Thymus (tissue), 14 donors: ENCODE results near the gene SHCBP1. TPM values are rescaled to one million over a fixed set of nuclear protein-coding genes. Genes with fewer than 3 reads are reported as not detected.
A peak's percentile ranks its signal among the peaks of the same experiment; 100 is the strongest.

Source experiments
- DNase-seq, 9 donors: peaks; one replicate each; pipeline ENCODE4 v3.0.0-alpha.2; 2013; ENCODE audit warnings: low spot score in 9 of 9, low read depth in 6 of 9, missing footprints in 1 of 9
- H3K27ac ChIP-seq, 2 donors: one replicate each; pipeline ENCODE4 v1.5.1; 2013; ENCODE audit warnings: control low read depth in 1 of 2, low read depth in 1 of 2, low read length in 1 of 2, mild to moderate bottlenecking in 1 of 2, moderate library complexity in 1 of 2
- H3K27me3 ChIP-seq, 2 donors: one replicate each; pipeline ENCODE4 v1.5.1; 2013; ENCODE audit warnings: low read length in 1 of 2; ENCODE audit not compliant: control insufficient read depth in 2 of 2, insufficient read depth in 1 of 2
- H3K36me3 ChIP-seq, 2 donors: one replicate each; pipeline ENCODE4 v1.5.1; 2013; ENCODE audit warnings: low read length in 1 of 2, mild to moderate bottlenecking in 1 of 2, moderate library complexity in 1 of 2; ENCODE audit not compliant: control insufficient read depth in 2 of 2, insufficient read depth in 2 of 2
- H3K4me1 ChIP-seq, 2 donors: one replicate each; pipeline ENCODE4 v1.5.1; 2013; ENCODE audit warnings: low read length in 2 of 2; ENCODE audit not compliant: control insufficient read depth in 2 of 2, insufficient read depth in 2 of 2
- H3K4me3 ChIP-seq, 2 donors: one replicate each; pipeline ENCODE4 v1.5.1; 2013; ENCODE audit warnings: low read length in 2 of 2, control low read depth in 1 of 2, mild to moderate bottlenecking in 1 of 2
- H3K9me3 ChIP-seq, 2 donors: one replicate each; pipeline ENCODE4 v1.5.1; 2013; ENCODE audit warnings: low read length in 1 of 2, mild to moderate bottlenecking in 1 of 2; ENCODE audit not compliant: control insufficient read depth in 2 of 2, insufficient read depth in 1 of 2
- WGBS: extraction: QIAGEN DNeasy Blood & Tissue Kit; methylation state at CpG from one replicate; pipeline ENCODE4 v1.1.7; 2013; 5-methylcytosine and 5-hydroxymethylcytosine counted together
- long read RNA-seq, 10 donors: transcript quantifications; one replicate each; lab custom pipeline, GENCODE V29; 2026
- polyA plus RNA-seq: library from polyadenylated mRNA; stranded (reverse); fragments of 200-250 nt; gene quantifications from one replicate; pipeline ENCODE4 v1.2.3, GENCODE V29; 2013
- total RNA-seq: library from RNA; stranded (reverse); fragments of 120-200 nt; gene quantifications from one replicate; pipeline ENCODE4 v1.2.4, GENCODE V29; 2013
- donor health status: healthy.

Gene SHCBP1
- total RNA-seq (11.1 TPM), polyA plus RNA-seq (5.2 TPM)
- long read RNA-seq, donor 1: 0 reads
- long read RNA-seq, donor 2: 0 reads
- long read RNA-seq, donor 3, partial matches to known transcripts: 0 of 2 reads
- long read RNA-seq, donor 3, other reads (novel, unspliced or antisense): 0 of 2 reads
- long read RNA-seq, donor 4, partial matches to known transcripts: 0 of 6 reads
- long read RNA-seq, donor 4, other reads (novel, unspliced or antisense): 6 of 6 reads
- long read RNA-seq, donor 5, partial matches to known transcripts: 0 of 11 reads
- long read RNA-seq, donor 5, other reads (novel, unspliced or antisense): 5 of 11 reads
- long read RNA-seq, donor 6, partial matches to known transcripts: 0 of 2 reads
- long read RNA-seq, donor 6, other reads (novel, unspliced or antisense): 0 of 2 reads
- long read RNA-seq, donor 7, partial matches to known transcripts: 9 of 15 reads
- long read RNA-seq, donor 7, other reads (novel, unspliced or antisense): 0 of 15 reads
- long read RNA-seq, donor 8: 0 reads
- long read RNA-seq, donor 9, partial matches to known transcripts: 0 of 2 reads
- long read RNA-seq, donor 9, other reads (novel, unspliced or antisense): 0 of 2 reads
- long read RNA-seq, donor 10, partial matches to known transcripts: 0 of 2 reads
- long read RNA-seq, donor 10, other reads (novel, unspliced or antisense): 0 of 2 reads

- DNase-seq: peak; percentile 43 to 84 (median 63)
- peaks cover 4 to 15% of the 10 kb centered on the region in 2 donors for H3K4me1 ChIP-seq
- WGBS: 1% methylated on average over 52 of the region's 52 CpGs
- no peaks in the 10 kb centered on the region for H3K27me3 ChIP-seq
- no peaks in the 10 kb centered on the region for H3K9me3 ChIP-seq
- peak within 1 kb of the TSS; percentile 62 to 69 for H3K4me3 ChIP-seq
- H3K36me3 ChIP-seq: peaks cover 3 to 5% of the 10 kb centered on the region in 2 donors
- peak within 1 kb of the TSS in 1 of 2 donors; percentile 77 for H3K27ac ChIP-seq
Observed at GRCh38 chr16:46621006-46621933, at the start of gene SHCBP1. TSS of gene SHCBP1 (minus strand) at chr16:46621379. CDS start at chr16:46621359, 20 bp downstream.

GRCh38 chr16:46662123-46662522 is 40.9 kb upstream of the SHCBP1 start:
- WGBS: 73% methylated on average over 4 of the region's 4 CpGs
- Histone ChIP-seq H3K4me3 (no peak overlapping the region), H3K36me3 (peaks cover 19 to 23% of the 10 kb centered on the region in 2 donors), H3K27ac (no peak overlapping the region), H3K4me1 (no peaks in the 10 kb centered on the region), H3K9me3 (no peaks in the 10 kb centered on the region), H3K27me3 (no peaks in the 10 kb centered on the region)
- DNase-seq: no peak

GRCh38 chr16:46658925-46659324 is 37.7 kb upstream of the SHCBP1 start:
- no peaks in the 10 kb centered on the region for H3K4me1 ChIP-seq
- H3K27me3 ChIP-seq: no peaks in the 10 kb centered on the region
- H3K9me3 ChIP-seq: no peaks in the 10 kb centered on the region
- WGBS: 17% methylated on average over 1 of the region's 1 CpG
- H3K27ac ChIP-seq: no peak overlapping the region
- H3K4me3 ChIP-seq: no peak overlapping the region
- peaks cover 19% of the 10 kb centered on the region in 2 donors for H3K36me3 ChIP-seq
- DNase-seq: peak in 2 of 9 donors; percentile 2 to 26

- 98% methylated on average over 3 of the region's 3 CpGs for WGBS
- no peaks in the 10 kb centered on the region for H3K36me3 ChIP-seq
- no peak overlapping the region for H3K4me3 ChIP-seq
- H3K9me3 ChIP-seq: no peaks in the 10 kb centered on the region
- no peak for DNase-seq
- no peaks in the 10 kb centered on the region for H3K4me1 ChIP-seq
- no peaks in the 10 kb centered on the region for H3K27me3 ChIP-seq
- no peak overlapping the region for H3K27ac ChIP-seq
Observed at GRCh38 chr16:46651305-46651704, 30.1 kb upstream of the SHCBP1 start.

- no peak overlapping the region for H3K27ac ChIP-seq
- no peaks in the 10 kb centered on the region for H3K27me3 ChIP-seq
- DNase-seq: no peak
- WGBS: 97% methylated on average over 5 of the region's 5 CpGs
- H3K36me3 ChIP-seq: no peaks in the 10 kb centered on the region
- no peaks in the 10 kb centered on the region for H3K4me1 ChIP-seq
- H3K4me3 ChIP-seq: no peak overlapping the region
- no peaks in the 10 kb centered on the region for H3K9me3 ChIP-seq
Observed at GRCh38 chr16:46650254-46650623, 29.1 kb upstream of the SHCBP1 start.

GRCh38 chr16:46649588-46650253 is 28.5 kb upstream of the SHCBP1 start:
- Histone ChIP-seq H3K4me3 (no peak overlapping the region), H3K4me1 (no peaks in the 10 kb centered on the region), H3K27ac (no peak overlapping the region), H3K36me3 (no peaks in the 10 kb centered on the region), H3K27me3 (no peaks in the 10 kb centered on the region), H3K9me3 (no peaks in the 10 kb centered on the region)
- WGBS: 97% methylated on average over 27 of the region's 27 CpGs
- DNase-seq: no peak

- Histone ChIP-seq H3K27ac (no peak overlapping the region), H3K9me3 (no peaks in the 10 kb centered on the region), H3K4me3 (no peak overlapping the region), H3K36me3 (no peaks in the 10 kb centered on the region), H3K4me1 (no peaks in the 10 kb centered on the region), H3K27me3 (no peaks in the 10 kb centered on the region)
- DNase-seq: no peak
- WGBS: 97% methylated on average over 8 of the region's 8 CpGs
Observed at GRCh38 chr16:46648656-46649055, 27.5 kb upstream of the SHCBP1 start.

- H3K9me3 ChIP-seq: no peaks in the 10 kb centered on the region
- H3K4me1 ChIP-seq: no peaks in the 10 kb centered on the region
- WGBS: 93% methylated on average over 9 of the region's 9 CpGs
- H3K27ac ChIP-seq: no peak overlapping the region
- no peak for DNase-seq
- no peaks in the 10 kb centered on the region for H3K27me3 ChIP-seq
- H3K4me3 ChIP-seq: no peak overlapping the region
- no peaks in the 10 kb centered on the region for H3K36me3 ChIP-seq
Observed at GRCh38 chr16:46638947-46639925, 18.1 kb upstream of the SHCBP1 start.
